Measurements from ENCODE around the gene USP48.
A peak's percentile ranks its signal among the peaks of the same experiment; 100 is the strongest.

The USP48 gene

GRCh38 chr1:21652101-21652936 is 130.6 kb downstream of the USP48 start:
- no peak for DNase-seq

GRCh38 chr1:21651214-21652042 is 131.5 kb downstream of the USP48 start:
- DNase-seq = peak in 1 of 3 donors; percentile 49

GRCh38 chr1:21650400-21650799 is 132.5 kb downstream of the USP48 start:
- DNase-seq = no peak

GRCh38 chr1:21649315-21649714 is 133.6 kb downstream of the USP48 start:
- DNase-seq = no peak

GRCh38 chr1:21648791-21649190 is 134.2 kb downstream of the USP48 start:
- DNase-seq = no peak

GRCh38 chr1:21648352-21648730 is 134.6 kb downstream of the USP48 start:
- DNase-seq = no peak

GRCh38 chr1:21647431-21648351 is 135.3 kb downstream of the USP48 start:
- DNase-seq = peak; percentile 69 to 84 (median 70)

- DNase-seq = no peak
Measured at GRCh38 chr1:21645550-21645949, 137.4 kb downstream of the USP48 start.

- no peak for DNase-seq
Measured at GRCh38 chr1:21644906-21645305, 138.0 kb downstream of the USP48 start.

GRCh38 chr1:21644348-21644747 is 138.6 kb downstream of the USP48 start:
- DNase-seq = no peak

- DNase-seq = no peak
Measured at GRCh38 chr1:21643624-21644023, 139.3 kb downstream of the USP48 start.

- DNase-seq = no peak
Measured at GRCh38 chr1:21641967-21642739, 140.8 kb downstream of the USP48 start.

- no peak for DNase-seq
Measured at GRCh38 chr1:21641537-21641936, 141.4 kb downstream of the USP48 start.

GRCh38 chr1:21641076-21641475 is 141.9 kb downstream of the USP48 start:
- DNase-seq = no peak

GRCh38 chr1:21640653-21641052 is 142.3 kb downstream of the USP48 start:
- DNase-seq = no peak

- no peak for DNase-seq
Measured at GRCh38 chr1:21639594-21640041, 143.3 kb downstream of the USP48 start.

- no peak for DNase-seq
Measured at GRCh38 chr1:21638531-21639341, 144.2 kb downstream of the USP48 start.

- DNase-seq = no peak
Measured at GRCh38 chr1:21637514-21637913, 145.4 kb downstream of the USP48 start.

GRCh38 chr1:21636029-21636428 is 146.9 kb downstream of the USP48 start:
- no peak for DNase-seq

GRCh38 chr1:21634806-21635535 is 148.0 kb downstream of the USP48 start:
- DNase-seq = no peak
